HG03520 (cell line): ENCODE results near the gene NF1.
"Not testable (repeated sequence)": the region's sequence is repeated elsewhere in the genome, so short reads cannot be mapped to it uniquely, and the experiment has no call there.

Source experiments
- ATAC-seq: cut with Tn5 transposase; IDR thresholded peaks from one replicate; pipeline ENCODE4 v1.9.1; 2021; ENCODE audit warnings: mild to moderate bottlenecking, moderate library complexity; ENCODE audit not compliant: unreplicated experiment

NF1 gene

DNA sequence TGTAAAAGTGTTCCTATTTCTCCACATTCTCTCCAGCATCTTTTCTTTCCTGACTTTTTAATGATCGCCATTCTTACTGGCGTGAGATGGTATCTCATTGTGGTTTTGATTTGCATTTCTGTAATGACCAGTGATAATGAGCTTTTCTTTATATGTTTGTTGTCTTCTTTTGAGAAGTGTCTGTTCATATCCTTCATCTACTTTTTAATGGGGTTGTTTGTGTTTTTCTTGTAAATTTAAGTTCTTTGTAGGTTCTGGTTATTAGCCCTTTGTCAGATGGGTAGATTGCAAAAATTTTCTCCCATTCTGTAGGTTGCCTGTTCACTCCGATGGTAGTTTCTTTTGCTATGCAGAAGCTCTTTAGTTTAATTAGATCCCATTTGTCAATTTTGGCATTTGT is 81.4 kb downstream of the NF1 start:
- not testable (repeated sequence) for ATAC-seq

DNA sequence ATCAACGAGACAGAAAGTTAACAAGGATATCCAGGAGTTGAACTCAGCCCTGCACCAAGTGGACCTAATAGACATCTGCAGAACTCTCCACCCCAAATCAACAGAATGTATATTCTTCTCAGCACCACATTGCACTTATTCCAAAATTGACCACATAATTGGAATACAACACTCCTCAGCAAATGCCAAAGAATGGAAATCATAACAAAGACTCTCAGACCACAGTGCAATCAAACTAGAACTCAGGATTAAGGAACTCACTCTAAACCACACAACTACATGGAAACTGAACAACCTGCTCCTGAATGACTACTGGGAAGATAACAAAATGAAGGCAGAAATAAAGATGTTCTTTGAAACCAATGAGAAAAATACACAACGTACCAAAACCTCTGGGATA is 84.2 kb downstream of the NF1 start:
- not testable (repeated sequence) for ATAC-seq

DNA sequence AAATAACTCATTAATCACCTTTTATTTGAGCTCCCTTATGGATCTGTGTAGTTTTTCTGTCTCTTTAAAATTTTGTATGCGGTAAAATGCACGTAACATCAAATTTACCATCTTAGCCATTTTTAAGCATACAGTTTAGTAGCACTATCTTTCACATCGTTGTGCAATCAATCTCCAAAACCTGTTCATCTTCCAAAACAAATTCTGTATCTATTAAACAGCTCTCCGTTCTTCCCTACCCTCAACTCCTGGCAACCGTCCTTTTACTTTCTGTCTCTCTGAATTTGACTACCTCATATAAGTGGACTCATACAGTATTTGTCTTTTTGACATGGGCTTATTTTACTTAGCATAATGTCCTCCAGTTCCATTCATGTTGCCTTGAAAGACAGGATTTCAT is 100.5 kb downstream of the NF1 start:
- no peak for ATAC-seq

DNA sequence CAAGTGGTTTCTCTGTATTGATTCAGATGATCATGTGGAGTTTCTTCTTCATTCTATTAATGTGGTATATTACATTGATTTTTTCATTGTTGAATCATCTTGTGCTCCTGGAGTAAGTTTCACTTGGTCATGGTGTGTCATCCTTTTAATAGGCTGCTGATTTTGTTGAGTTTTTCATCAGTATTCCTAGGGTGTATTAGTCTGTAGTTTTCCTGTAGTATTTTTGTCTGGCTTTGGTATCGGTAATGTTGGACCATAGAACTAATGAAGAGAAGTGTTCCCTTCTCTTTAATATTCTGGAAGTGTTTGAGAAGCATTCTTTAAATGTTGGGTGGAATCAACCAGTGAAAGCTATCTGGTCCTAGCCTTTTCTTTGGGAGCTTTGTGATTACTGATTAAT is 103.2 kb downstream of the NF1 start:
- ATAC-seq = no peak

DNA sequence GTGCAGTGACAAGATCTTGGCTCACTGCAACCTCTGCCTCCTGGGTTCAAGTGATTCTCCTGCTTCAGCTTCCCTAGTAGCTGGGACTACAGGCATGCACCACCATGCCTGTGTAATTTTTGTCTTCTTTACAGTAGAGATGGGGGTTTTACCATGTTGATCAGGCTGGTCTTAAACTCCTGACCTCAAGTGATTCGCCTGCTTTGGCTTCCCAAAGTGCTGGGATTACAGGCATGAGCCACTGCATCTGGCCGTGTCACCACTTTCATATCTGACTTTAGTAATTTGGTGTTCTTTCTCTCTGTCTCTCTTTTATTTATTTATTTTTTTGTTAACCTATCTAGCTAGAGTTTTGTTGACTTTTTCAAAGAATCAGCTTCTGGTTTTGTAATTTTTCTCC is 103.9 kb downstream of the NF1 start:
- ATAC-seq = not testable (repeated sequence)

DNA sequence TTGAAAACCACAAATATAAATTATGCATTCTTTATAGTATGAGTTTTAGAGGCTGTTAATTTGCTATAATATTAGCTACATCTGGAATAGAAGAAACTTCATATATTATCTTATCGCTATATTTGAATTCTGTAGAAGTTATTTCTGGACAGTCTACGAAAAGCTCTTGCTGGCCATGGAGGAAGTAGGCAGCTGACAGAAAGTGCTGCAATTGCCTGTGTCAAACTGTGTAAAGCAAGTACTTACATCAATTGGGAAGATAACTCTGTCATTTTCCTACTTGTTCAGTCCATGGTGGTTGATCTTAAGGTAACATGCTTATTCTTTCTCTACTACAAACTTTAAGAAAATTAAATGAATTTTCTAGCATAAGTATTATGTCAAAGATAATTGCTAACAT is 105.5 kb downstream of the NF1 start:
- no peak for ATAC-seq

DNA sequence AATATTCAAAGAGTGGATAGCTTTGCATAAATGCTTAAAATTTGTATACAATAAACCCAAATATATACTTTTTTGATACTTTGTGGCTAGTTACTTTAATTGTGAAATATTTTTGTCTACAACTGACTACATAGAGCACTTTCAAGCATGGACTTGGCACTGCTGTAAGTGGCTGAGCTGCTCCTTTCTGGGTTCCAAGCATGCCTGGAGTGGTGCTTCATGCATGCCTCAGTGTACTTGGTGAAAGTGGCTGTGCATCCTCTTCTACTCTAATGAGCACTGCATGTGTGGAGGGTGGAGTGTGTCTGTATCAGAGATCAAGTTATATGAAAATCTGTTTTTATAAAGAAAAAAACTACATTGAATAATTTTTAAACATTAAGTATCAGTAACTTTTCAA is 108.2 kb downstream of the NF1 start:
- ATAC-seq = no peak

DNA sequence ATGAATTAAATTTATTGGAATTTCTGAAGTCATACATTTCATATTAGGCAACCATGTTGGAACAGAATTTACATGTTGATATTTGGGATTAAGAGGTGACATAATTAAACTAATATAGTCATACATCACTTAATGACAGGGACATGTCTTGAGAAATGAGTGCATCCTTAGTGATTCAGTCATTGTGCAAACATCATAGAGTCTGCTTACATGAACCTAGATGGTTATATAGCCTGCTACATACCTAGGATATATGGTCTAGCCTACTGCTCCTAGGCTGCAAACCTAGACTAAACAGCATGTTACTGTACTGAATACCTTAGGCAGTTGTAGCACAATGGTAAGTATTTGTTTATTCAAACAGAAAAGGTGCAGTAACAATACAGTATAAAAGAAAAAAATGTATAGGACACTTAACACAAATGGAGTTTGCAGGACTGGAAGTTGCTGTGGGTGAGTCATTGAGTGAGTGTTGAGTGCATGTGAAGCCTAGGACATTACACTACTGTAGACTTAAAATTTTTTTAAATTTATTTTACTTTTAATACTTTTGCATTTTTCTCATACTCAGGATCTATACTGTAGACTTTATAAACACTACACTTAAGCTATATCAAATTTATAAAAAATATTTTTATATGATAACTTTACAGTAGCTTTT is 116.7 kb downstream of the NF1 start:
- no peak for ATAC-seq

DNA sequence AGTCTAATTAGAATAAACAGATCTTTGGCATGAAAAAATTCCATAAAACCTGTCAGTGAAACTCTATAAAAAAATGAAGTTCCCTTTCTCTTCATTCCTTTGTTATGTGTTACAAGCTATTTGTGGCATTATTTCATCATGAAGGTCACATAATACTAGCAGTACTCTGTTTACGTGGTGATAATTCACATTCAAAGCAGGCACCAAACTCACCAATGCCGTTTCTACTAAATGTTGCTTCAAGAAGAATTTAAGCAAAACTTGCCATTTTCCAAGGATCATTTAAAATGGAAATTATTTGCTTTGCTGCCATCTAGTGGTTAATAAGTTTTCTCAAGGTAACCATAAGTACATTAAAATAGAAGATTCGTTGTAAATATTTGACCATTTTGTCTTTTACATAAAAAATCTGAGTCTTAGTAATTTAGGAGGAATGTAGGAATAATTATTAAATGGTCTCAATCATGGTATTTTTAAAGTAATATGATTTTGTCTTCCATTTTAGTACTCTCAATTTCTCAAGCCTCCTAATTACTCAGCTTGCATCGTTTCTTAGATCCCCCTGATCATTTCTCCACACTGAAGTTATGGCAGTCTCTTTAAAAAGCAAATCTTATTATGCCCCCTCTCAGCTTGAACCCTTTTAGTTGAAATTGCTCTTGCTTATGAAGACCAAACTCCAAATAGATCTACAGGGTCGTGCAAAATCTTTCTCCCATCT is 121.4 kb downstream of the NF1 start:
- ATAC-seq = no peak

DNA sequence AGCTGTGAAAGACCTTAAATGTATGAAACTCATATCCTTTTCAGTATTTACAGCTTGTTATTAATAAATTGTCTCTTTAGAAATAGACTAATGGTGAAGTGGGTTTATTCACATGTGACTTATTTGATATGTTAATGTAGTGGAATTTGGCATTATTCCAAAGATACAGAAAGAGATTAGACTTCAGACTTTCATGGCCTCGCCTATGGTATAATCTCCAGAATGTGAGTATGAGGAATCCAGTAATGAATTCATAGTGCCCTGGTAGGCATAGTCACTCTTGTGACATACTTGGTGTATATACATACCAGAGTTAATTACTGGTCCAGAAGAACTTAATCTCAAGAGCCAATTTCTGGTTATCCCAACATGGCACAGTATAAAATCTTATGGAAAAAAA is 129.6 kb downstream of the NF1 start:
- no peak for ATAC-seq

DNA sequence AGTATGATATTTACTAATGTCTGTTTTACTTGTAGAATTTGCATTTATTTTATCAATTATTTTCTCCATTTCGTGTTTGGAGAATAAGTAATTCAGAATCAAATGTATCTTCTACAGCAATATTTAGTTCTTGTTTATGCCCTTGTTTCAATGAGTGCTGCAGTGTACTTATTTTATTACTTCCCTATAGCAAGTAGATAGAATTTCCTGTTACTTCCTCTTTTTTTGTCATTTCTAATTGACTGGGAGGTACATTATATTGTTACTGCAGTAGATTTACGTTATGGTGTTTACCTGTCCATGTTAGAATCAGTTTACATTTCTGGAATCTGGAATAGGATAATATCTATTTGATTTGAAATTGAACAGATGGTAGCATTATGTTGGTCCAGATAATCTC is 131.1 kb downstream of the NF1 start:
- no peak for ATAC-seq

DNA sequence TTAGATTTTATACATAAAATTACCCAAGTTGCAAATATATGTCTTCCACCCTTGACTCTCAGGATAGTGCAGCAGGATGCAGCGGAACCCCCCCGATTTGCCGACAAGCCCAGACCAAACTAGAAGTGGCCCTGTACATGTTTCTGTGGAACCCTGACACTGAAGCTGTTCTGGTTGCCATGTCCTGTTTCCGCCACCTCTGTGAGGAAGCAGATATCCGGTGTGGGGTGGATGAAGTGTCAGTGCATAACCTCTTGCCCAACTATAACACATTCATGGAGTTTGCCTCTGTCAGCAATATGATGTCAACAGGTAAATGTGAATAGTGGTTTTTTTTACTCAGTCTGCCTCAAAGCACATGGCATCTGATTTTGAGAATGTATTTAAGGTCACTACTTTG is 131.6 kb downstream of the NF1 start:
- ATAC-seq = no peak

DNA sequence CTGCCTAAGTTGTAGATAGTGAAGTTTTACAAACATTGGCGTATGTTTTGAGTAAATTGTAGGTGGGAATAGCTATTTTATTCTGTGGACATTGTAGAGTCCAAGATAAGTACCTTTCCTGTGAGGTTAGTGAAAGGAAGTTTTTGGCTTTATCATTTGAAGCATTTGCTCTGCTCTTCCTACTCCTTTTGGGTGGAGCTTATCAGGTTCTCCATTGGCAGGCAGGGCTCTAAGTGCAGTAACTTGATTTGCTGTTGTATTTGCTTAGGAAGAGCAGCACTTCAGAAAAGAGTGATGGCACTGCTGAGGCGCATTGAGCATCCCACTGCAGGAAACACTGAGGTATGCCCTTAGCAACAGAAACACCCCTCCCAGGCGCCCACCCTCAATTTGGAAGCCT is 132.2 kb downstream of the NF1 start:
- ATAC-seq = no peak

DNA sequence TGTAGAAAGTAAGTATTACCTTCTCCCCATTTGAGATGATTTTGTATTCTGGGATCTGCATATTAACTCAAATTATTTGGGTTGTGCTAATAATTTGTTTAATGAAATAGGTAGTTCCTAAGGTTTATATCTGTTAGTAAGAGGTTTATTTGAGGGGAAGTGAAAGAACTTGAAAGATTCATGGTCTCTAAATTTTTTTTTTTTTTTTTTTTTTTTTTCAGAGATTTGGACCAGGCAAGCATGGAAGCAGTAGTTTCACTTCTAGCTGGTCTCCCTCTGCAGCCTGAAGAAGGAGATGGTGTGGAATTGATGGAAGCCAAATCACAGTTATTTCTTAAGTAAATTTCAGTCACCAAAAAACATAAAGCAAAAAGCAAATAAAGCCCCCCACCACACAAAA is 137.1 kb downstream of the NF1 start:
- ATAC-seq = no peak

DNA sequence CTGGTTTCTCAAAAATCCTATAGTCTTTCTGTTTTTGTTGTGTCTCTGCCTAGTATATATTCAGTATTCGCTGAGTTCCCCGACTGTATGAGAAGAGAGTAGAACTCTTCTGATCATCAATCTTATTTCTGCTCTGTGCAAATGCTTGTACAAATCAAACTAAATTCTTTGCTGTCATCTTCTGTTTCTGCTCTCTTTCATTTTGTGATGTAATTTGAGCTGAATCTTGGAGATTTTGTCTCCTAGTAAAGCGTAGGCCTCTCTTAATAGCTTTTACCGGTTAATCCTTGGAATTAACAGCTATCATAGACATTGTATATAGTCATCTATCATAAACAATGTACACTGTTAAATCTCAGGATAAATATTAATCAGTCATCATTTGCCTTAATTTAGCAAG is 140.3 kb downstream of the NF1 start:
- no peak for ATAC-seq

DNA sequence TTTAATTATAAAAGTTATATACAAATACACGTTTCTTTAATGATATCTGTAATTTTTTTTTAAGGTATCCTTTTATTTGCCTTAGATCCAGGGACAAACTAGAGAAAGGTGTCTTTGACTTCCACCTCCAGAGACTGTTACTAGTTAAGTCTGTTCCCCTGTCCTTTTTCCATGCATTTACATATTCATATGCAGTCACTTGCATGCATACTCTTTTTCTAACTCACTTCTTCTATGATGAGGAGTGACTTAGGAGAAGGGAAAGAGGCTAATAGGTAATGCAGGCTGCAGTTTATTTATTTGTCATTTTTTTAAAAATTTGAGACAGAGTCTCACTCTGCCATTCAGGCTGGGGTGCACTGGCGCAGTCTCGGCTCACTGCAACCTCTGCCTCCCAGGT is 141.4 kb downstream of the NF1 start:
- no peak for ATAC-seq

DNA sequence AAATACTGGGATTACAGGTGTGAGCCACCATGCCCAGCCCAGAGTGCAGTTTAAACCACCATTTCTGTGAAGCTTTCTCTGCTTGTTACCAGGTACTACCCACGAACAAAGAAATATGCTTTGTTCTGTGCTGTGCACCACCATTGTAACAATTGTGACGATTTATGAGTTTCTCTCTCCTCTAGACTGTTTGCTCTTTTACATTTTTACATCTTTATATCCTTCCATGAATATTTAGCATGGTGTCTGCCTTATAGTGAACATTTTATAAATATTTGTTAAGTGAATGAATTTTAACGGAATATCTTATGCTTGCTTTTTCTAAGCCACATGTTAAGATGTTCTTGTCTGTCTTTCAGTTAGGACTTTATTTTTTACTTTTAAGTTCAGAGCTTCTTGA is 141.9 kb downstream of the NF1 start:
- ATAC-seq = no peak

DNA sequence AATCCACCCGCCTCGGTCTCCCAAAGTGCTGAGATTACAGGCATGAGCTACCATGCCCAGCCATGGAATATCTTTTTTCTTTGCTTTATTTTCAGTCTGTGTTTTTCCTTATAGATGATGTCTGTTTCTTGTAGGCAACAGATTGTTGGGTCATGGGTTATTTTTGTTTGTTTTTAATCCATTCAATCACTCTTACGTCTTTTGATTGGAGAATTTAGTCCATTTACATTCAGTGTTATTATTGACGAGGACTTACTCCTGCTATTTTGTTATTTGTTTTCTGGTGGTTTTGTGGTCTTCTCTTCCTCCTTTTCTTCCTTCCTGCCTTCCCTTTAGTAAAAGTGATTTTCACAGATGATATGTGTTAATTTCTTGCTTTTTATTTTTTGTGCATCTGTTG is 146.3 kb downstream of the NF1 start:
- ATAC-seq = no peak

DNA sequence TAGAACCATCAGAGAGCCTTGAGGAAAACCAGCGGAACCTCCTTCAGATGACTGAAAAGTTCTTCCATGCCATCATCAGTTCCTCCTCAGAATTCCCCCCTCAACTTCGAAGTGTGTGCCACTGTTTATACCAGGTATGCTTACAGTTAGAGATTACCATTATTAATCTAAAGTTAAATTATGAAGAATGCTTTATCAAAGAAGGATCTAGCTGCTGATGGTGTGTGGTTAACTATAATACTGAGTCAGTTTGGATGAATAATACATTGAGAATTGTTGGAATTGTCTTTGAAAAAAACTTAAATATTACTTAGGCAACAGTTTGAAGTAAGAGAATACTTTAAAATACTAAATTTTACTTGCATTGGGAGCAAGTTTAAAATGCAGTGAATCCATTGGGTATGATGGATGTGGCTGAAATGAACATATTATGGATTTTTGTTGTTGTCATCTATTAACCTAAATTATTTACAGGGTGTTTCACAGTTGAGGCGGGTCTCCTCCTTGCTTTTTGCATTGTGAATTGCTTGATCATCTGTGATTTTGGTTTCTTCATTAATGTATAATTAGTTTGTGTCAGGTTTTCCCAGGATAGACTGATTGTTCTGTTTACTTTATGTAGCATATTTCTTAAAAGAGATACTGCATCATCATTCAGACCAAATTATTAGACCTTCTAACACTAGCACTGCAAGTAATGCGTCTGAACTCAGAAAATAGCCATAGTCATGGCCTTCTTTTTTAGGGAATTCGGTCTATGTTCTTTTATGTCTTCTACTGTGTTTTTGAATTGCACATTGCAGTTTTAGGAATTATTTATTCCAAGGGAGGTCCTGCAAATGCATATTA is 154.4 kb downstream of the NF1 start:
- ATAC-seq = no peak

DNA sequence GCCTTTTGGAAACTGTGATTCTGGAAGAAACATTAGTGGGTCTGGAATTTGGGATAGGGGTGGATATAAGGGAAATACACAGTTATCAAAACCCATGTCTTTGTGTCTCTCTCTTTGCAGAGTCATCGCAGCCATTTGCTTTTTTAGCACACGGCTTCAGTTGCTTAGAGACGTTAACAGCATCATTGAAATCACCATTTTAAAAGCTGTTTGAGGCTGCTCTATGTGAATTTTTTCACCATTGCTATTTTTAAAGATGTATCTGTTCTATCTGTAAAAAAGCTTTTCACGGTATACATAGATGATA is 155.0 kb downstream of the NF1 start:
- ATAC-seq = no peak

DNA sequence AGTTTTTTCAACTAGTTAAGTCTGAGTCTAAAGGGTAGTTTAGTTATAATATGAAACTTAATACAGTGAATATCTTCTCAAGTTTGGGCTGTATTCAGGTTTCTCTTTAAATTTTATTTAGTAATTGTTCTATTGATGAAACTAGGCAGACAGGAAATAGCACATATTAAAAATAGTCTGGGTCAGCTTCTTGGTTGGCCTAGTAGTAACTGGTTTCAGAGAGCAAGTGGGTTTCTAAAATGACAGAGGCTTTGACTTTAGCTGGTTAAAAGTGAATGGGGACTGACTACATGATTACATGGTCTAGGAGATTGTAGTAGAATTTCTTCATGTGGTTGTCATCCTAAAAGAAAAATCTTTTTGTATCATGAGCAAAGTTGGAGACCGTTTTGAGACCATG is 155.5 kb downstream of the NF1 start:
- no peak for ATAC-seq
